ENCODE data around the gene IFNA8. TPM values are rescaled to one million over a fixed set of nuclear protein-coding genes. Genes with fewer than 3 reads are reported as not detected.
"Not testable (repeated sequence)": the region's sequence is repeated elsewhere in the genome, so short reads cannot be mapped to it uniquely, and the experiment has no call there.

IFNA8 gene
- not detected in 2 replicates for total RNA-seq (2014; rRNA removed; shearing (Covaris generic); ENCODE audit: low replicate concordance)

DNA sequence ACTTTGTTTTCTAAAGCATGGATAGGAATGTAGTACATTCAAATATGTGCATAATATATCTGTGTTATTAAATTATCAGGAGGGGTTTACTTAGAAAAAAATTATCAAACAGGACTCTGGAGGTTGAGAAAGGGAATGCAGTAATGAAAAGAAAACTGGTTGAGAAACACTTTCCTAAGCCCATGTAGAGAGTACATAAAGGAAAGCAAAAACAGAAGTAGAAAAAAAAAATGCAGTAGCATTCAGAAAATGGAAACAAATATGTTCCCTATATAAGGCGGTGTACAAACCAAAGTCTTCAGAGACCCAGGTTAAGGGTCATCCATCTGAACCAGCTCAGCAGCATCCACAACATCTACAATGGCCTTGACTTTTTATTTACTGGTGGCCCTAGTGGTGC, at the start of gene IFNA8:
IFNA8 (plus strand) TSS at position 301 of the 400 bp plus-strand sequence; CDS start at position 361, 60 bp downstream.
- H3K4me2 ChIP-seq (ENCODE audit: low read depth, low read length, poor library complexity, severe bottlenecking) = no peak within 1 kb of the TSS
- peaks cover 11% of the 10 kb centered on the region for H3K4me1 ChIP-seq (ENCODE audit: low read length)
- H3K9me3 ChIP-seq (ENCODE audit: low read length) = no peaks in the 10 kb centered on the region
- H3K9me2 ChIP-seq (replicated peaks; ENCODE audit: insufficient read depth, low read length) = no peaks in the 10 kb centered on the region
- no peaks in the 10 kb centered on the region for H4K20me1 ChIP-seq (ENCODE audit: insufficient read depth, low read depth, low read length)
- H3K27me3 ChIP-seq (ENCODE audit: low read length) = no peaks in the 10 kb centered on the region
- no peak for DNase-seq
- H3K4me3 ChIP-seq (ENCODE audit: low read length) = no peak within 1 kb of the TSS
- H3K27ac ChIP-seq (ENCODE audit: low read length) = no peak within 1 kb of the TSS
- H3K79me2 ChIP-seq (ENCODE audit: low read length) = no peaks in the 10 kb centered on the region
- no peak within 1 kb of the TSS for H2AFZ ChIP-seq (ENCODE audit: low read length)
- H3K36me3 ChIP-seq (ENCODE audit: insufficient read depth, low read length) = no peaks in the 10 kb centered on the region
- no peak within 1 kb of the TSS for H3K9ac ChIP-seq (ENCODE audit: low read length)

DNA sequence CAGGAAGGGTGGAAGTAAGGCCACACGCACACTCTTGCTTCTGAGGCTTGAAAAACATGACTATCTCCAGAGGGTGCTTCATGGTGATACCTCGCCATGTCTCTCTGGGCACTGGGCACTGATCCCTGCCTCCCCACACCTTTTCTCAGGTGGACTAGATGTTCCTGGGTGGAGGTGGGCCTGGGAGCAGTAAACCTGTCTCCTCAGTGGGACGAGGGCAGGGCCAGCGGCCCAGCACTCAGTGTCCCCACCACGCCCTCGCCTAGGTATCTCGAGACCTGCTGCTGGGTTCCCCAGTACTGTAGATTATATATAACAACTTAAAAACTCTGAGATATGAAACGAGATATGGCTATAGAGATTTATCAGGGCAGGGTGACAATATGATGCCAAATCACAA, 46.6 kb upstream of the IFNA8 start:
- no peaks in the 10 kb centered on the region for H4K20me1 ChIP-seq (ENCODE audit: insufficient read depth, low read depth, low read length)
- H3K27ac ChIP-seq (ENCODE audit: low read length) = no peak overlapping the region
- no peaks in the 10 kb centered on the region for H3K36me3 ChIP-seq (ENCODE audit: insufficient read depth, low read length)
- no peaks in the 10 kb centered on the region for H3K27me3 ChIP-seq (ENCODE audit: low read length)
- H3K9ac ChIP-seq (ENCODE audit: low read length) = no peak overlapping the region
- H3K4me1 ChIP-seq (ENCODE audit: low read length) = no peaks in the 10 kb centered on the region
- H3K9me3 ChIP-seq (ENCODE audit: low read length) = no peaks in the 10 kb centered on the region
- H2AFZ ChIP-seq (ENCODE audit: low read length) = no peak overlapping the region
- no peak overlapping the region for H3K4me2 ChIP-seq (ENCODE audit: low read depth, low read length, poor library complexity, severe bottlenecking)
- no peak overlapping the region for H3K4me3 ChIP-seq (ENCODE audit: low read length)
- no peaks in the 10 kb centered on the region for H3K9me2 ChIP-seq (replicated peaks; ENCODE audit: insufficient read depth, low read length)
- H3K79me2 ChIP-seq (ENCODE audit: low read length) = no peaks in the 10 kb centered on the region
- DNase-seq = no peak

DNA sequence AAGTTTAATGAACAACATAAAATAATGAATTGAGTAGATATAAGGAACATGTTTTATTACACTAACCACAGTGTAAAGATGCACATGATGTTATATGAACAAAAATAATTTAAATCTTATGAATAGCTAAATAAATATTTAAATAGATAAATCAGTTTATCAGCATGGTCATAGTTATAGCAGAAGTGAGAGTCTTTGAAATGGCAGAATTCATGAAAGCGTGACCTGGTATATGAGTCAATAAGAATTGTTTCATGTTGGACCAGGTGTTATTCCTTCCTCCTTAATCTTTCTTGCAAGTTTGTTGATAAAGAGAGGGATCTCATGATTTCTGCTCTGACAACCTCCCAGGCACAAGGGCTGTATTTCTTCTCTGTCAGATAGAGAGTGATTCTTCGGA, 41.7 kb upstream of the IFNA8 start:
- H3K4me3 ChIP-seq (ENCODE audit: low read length); H3K9me3 ChIP-seq (ENCODE audit: low read length); H3K4me2 ChIP-seq (ENCODE audit: low read depth, low read length, poor library complexity, severe bottlenecking); H3K9me2 ChIP-seq (replicated peaks; ENCODE audit: insufficient read depth, low read length); H3K36me3 ChIP-seq (ENCODE audit: insufficient read depth, low read length); H4K20me1 ChIP-seq (ENCODE audit: insufficient read depth, low read depth, low read length); DNase-seq; H3K27ac ChIP-seq (ENCODE audit: low read length); H3K9ac ChIP-seq (ENCODE audit: low read length); H3K27me3 ChIP-seq (ENCODE audit: low read length); H3K79me2 ChIP-seq (ENCODE audit: low read length); H3K4me1 ChIP-seq (ENCODE audit: low read length); H2AFZ ChIP-seq (ENCODE audit: low read length): not testable (repeated sequence)

DNA sequence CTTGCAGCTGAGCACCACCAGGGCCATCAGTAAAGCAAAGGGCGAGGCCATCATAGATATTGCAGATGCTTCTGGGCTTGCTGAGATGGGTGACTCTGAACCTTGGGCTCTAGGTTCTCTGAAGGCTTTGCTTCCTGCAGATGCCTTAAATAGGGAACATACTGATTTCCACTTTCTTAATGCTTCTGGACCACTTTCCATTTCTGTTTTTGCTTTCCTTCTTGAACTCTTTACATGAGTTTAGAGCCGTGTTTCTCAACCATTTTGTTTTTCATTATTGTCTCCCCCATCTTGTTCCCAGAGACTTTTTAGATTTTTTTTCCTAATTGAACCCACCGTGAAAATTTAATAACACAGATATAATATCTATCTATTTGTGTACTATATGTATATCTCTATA, 41.0 kb upstream of the IFNA8 start, which contains the start of gene IFNA13:
IFNA13 (minus strand) TSS at position 101 of the 400 bp plus-strand sequence; CDS start at position 54, 47 bp downstream.
- DNase-seq = no peak
- H3K4me3 ChIP-seq (ENCODE audit: low read length) = no peak within 1 kb of the TSS

DNA sequence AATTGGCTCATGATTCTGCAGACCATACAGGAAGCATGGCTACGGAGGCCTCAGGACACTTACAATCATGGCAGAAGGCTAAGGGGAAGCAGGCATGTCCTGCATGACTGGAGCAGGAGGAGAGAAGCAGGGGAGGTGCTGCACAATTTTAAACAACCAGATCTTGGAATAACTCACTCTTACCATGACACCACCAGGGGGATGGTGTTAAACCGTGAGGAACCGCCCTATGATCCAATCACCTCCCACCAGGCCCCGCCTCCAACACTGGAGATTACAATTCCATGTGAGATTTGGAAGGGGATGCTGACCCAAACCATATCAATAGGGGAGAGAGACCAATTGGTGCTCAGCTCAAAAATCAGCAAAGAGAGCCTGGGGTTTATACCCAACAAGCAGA, 37.5 kb upstream of the IFNA8 start:
- DNase-seq; H2AFZ ChIP-seq (ENCODE audit: low read length): not testable (repeated sequence)

More for the DNA sequence above, 41.0 kb upstream of the IFNA8 start, which contains the start of gene IFNA13:
- Histone ChIP-seq H3K4me1 (ENCODE audit: low read length) (no peaks in the 10 kb centered on the region), H3K9me2 (replicated peaks; ENCODE audit: insufficient read depth, low read length) (no peaks in the 10 kb centered on the region), H3K9ac (ENCODE audit: low read length) (no peak within 1 kb of the TSS), H3K36me3 (ENCODE audit: insufficient read depth, low read length) (no peaks in the 10 kb centered on the region), H3K4me2 (ENCODE audit: low read depth, low read length, poor library complexity, severe bottlenecking) (no peak within 1 kb of the TSS), H2AFZ (ENCODE audit: low read length) (no peak within 1 kb of the TSS), H3K27me3 (ENCODE audit: low read length) (no peaks in the 10 kb centered on the region), H3K79me2 (ENCODE audit: low read length) (no peaks in the 10 kb centered on the region), H3K27ac (ENCODE audit: low read length) (no peak within 1 kb of the TSS), H4K20me1 (ENCODE audit: insufficient read depth, low read depth, low read length) (no peaks in the 10 kb centered on the region), H3K9me3 (ENCODE audit: low read length) (no peaks in the 10 kb centered on the region)

DNA sequence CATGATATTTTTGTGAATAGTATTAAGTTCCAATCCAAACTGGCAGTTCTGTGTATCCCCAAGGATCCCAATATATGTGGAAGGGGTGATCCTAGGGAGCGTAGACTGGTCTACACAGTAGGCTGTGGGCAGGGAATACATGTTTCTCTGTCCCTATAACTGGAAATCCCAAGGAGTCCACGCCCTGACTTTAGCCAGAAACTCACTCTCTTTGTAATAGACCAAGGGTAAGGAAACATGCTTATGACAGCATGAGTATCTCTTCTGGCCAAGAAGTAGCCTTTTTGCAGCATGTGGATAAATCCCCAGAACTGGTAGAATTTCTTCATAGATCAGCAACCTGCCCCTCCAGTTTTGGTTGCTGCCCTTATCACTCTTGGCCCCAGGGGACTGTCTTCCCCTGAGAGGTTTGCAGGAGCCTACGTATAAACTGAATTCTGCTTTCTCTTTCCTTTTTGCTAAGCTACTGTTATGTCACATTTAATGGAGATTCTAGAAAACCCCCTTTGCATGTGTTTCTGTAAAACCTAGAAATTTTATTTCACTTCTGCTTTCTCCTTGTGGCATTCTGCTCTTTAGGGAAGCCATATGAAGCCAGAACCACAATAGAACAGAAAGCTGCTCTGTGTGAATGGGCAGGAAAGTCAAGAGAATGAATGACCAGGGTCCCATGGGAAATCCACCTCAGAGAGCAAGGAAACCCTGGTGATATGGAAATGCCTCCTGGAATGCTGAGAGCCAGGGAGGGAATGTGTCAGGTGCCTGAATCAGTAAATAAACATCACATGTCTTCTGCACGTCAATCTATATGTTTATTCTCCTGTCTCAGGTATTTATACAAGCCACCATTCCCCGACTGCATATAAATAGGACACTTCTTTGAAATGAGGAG, 27.2 kb upstream of the IFNA8 start:
- Histone ChIP-seq H4K20me1 (ENCODE audit: insufficient read depth, low read depth, low read length) (peaks cover 12% of the 10 kb centered on the region; the same call in 1 of the 2 replicates), H3K9me3 (ENCODE audit: low read length) (no peaks in the 10 kb centered on the region), H3K4me1 (ENCODE audit: low read length) (no peaks in the 10 kb centered on the region), H3K36me3 (ENCODE audit: insufficient read depth, low read length) (no peaks in the 10 kb centered on the region), H3K4me2 (ENCODE audit: low read depth, low read length, poor library complexity, severe bottlenecking) (no peak overlapping the region), H2AFZ (ENCODE audit: low read length) (no peak overlapping the region), H3K79me2 (ENCODE audit: low read length) (no peaks in the 10 kb centered on the region), H3K27me3 (ENCODE audit: low read length) (no peaks in the 10 kb centered on the region), H3K27ac (ENCODE audit: low read length) (no peak overlapping the region), H3K4me3 (ENCODE audit: low read length) (no peak overlapping the region), H3K9me2 (replicated peaks; ENCODE audit: insufficient read depth, low read length) (no peaks in the 10 kb centered on the region), H3K9ac (ENCODE audit: low read length) (no peak overlapping the region)
- peak; percentile 88 for DNase-seq

More for the DNA sequence above, 37.5 kb upstream of the IFNA8 start:
- H3K4me2 ChIP-seq (ENCODE audit: low read depth, low read length, poor library complexity, severe bottlenecking); H3K4me3 ChIP-seq (ENCODE audit: low read length); H3K9ac ChIP-seq (ENCODE audit: low read length); H3K36me3 ChIP-seq (ENCODE audit: insufficient read depth, low read length); H3K4me1 ChIP-seq (ENCODE audit: low read length); H4K20me1 ChIP-seq (ENCODE audit: insufficient read depth, low read depth, low read length); H3K9me3 ChIP-seq (ENCODE audit: low read length); H3K27me3 ChIP-seq (ENCODE audit: low read length); H3K9me2 ChIP-seq (replicated peaks; ENCODE audit: insufficient read depth, low read length); H3K79me2 ChIP-seq (ENCODE audit: low read length); H3K27ac ChIP-seq (ENCODE audit: low read length): not testable (repeated sequence)

DNA sequence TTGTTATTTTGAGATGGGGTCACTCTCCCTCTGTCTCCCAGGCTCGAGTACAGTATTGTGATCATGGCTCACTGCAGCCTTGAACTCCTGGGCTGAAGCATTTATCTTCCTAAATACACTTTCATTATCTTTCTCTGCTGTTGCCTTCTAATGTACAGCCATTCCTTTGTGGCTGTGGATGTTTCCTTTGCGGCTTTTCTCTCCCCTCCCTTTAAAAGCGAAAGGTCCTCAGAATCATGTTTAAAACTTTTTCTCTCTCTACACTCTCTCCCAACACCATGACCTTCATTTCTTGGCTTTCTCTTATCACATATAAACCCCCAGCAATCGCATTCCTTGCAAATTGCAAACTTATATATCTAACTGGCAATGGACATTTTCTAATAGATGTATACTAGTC, 25.3 kb upstream of the IFNA8 start:
- Histone ChIP-seq H4K20me1 (ENCODE audit: insufficient read depth, low read depth, low read length) (peaks cover 12% of the 10 kb centered on the region; the same call in 1 of the 2 replicates), H3K9me3 (ENCODE audit: low read length) (no peaks in the 10 kb centered on the region), H3K79me2 (ENCODE audit: low read length) (no peaks in the 10 kb centered on the region), H3K9me2 (replicated peaks; ENCODE audit: insufficient read depth, low read length) (no peaks in the 10 kb centered on the region), H3K9ac (ENCODE audit: low read length) (no peak overlapping the region), H2AFZ (ENCODE audit: low read length) (no peak overlapping the region), H3K4me3 (ENCODE audit: low read length) (no peak overlapping the region), H3K4me2 (ENCODE audit: low read depth, low read length, poor library complexity, severe bottlenecking) (no peak overlapping the region), H3K27ac (ENCODE audit: low read length) (no peak overlapping the region), H3K4me1 (ENCODE audit: low read length) (no peaks in the 10 kb centered on the region), H3K36me3 (ENCODE audit: insufficient read depth, low read length) (no peaks in the 10 kb centered on the region), H3K27me3 (ENCODE audit: low read length) (no peaks in the 10 kb centered on the region)
- no peak for DNase-seq

DNA sequence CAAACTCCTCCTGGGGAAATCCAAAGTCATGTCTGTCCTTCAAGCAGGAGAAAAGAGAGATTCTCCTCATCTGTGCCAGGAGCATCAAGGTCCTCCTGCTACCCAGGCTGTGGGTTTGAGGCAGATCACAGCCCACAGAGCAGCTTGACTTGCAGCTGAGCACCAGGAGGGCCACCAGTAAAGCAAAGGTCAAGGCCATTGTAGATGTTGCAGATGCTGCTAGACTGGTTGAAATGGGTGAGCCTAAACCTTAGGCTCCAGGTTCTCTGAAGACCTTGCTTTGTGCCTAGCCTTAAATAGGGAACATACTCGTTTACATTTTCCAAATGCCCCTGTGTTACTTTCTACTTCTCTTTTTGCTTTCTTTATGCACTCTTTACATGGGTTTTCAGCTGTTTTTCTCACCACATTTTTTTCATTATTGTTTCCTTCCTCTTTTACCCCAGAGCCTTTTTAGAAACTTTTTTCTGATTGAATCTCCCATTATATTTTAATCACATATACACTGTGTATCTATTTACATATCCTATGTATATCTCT, 23.7 kb upstream of the IFNA8 start, which contains the start of gene IFNA2:
IFNA2 (minus strand) TSS at position 268 of the 540 bp plus-strand sequence; CDS start at position 199, 69 bp downstream.
- Histone ChIP-seq H3K4me2 (ENCODE audit: low read depth, low read length, poor library complexity, severe bottlenecking) (no peak within 1 kb of the TSS), H3K9ac (ENCODE audit: low read length) (no peak within 1 kb of the TSS), H3K79me2 (ENCODE audit: low read length) (no peaks in the 10 kb centered on the region), H3K27ac (ENCODE audit: low read length) (no peak within 1 kb of the TSS), H3K9me3 (ENCODE audit: low read length) (no peaks in the 10 kb centered on the region), H3K4me1 (ENCODE audit: low read length) (no peaks in the 10 kb centered on the region), H3K36me3 (ENCODE audit: insufficient read depth, low read length) (no peaks in the 10 kb centered on the region), H3K4me3 (ENCODE audit: low read length) (no peak within 1 kb of the TSS), H2AFZ (ENCODE audit: low read length) (no peak within 1 kb of the TSS), H4K20me1 (ENCODE audit: insufficient read depth, low read depth, low read length) (peaks cover 12% of the 10 kb centered on the region; the same call in 1 of the 2 replicates), H3K27me3 (ENCODE audit: low read length) (no peaks in the 10 kb centered on the region), H3K9me2 (replicated peaks; ENCODE audit: insufficient read depth, low read length) (no peaks in the 10 kb centered on the region)
- peak; percentile 41 for DNase-seq

All from Karpas-422 (cell line).